Retina (tissue), 1 donor: ENCODE results near the gene BMP7.
"Not testable (repeated sequence)": the region's sequence is repeated elsewhere in the genome, so short reads cannot be mapped to it uniquely, and the experiment has no call there.

ENCODE experiments used
- DNase-seq: peaks from one replicate; pipeline ENCODE4 v3.0.0-alpha.2; 2016

Gene BMP7

GRCh38 chr20:57163041-57163440 lies 103.4 kb downstream of the BMP7 start:
- DNase-seq = no peak

DNA sequence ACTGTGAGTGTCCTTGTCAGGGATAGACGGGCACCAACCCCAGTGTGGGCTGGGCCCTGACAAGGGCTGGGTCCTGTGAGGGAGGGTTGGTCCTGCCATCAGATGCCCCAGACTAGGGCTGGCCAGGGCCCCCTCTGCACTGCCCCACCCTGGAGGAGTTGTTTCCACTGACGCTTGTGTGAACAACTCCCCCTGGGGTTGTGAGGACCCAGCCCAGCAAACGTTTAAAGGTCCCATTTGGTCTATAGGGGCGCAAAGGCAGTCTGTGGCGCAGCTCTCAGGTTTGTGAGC lies 104.1 kb downstream of the BMP7 start:
- DNase-seq = no peak

DNA sequence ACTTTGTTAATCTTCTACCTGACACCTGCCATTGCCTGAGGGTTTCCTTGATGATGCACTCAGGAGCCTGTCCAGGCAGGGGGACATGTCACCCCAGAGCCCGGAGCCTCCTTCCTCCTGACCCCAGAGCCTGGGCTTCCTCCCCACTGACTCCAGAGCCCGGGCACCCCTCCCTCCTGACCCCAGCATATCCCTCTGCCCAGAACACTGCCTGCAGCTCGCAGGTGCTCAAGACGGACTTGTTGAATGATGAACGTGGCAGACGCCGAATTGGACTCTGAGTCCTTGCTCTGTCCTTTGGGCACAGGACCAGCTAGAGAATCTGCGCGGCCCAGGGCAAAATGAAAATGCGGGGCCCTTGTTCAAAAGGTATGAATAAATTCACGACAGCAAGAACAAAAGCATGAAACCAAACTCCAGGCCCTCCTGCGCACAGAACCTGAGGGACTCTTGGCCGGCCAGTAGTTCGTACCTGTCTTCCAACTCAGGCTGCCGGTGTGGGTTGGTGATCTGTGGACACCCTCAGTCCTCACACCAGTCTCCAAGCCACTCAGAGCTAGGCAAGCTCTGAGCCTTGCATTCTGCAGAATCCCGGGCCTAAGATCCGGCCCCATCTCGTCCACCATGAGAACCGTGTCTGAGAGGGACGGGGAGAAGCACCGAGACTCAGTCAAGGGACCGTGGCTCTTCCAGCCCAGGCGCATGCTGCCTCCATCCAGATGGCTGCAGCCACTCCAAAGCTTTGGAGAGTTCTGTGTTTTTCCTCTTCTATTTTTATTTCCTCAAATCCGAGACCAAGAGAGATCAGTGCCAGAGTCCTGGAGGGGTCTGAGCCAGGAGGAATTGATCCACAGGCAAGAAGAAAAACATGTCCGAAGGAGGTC lies 104.7 kb downstream of the BMP7 start:
- DNase-seq = no peak

DNA sequence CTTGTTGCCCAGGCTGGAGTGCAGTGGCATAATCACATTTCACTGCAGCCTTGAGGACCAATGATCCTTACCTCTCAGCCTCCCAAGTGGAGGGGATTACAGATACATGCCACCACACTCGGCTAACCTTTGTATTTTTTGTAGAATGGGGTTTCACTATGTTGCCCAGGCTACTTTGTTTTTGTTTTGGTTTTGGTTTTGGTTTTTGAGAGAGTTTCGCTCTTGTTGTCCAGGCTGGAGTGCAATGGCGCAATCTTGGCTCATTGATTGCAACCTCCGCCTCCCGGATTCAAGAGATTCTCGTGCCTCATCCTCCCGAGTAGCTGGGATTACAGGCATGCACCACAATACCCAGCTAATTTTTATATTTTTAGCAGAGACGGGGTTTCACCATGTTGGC lies 105.5 kb downstream of the BMP7 start:
- DNase-seq = no peak

DNA sequence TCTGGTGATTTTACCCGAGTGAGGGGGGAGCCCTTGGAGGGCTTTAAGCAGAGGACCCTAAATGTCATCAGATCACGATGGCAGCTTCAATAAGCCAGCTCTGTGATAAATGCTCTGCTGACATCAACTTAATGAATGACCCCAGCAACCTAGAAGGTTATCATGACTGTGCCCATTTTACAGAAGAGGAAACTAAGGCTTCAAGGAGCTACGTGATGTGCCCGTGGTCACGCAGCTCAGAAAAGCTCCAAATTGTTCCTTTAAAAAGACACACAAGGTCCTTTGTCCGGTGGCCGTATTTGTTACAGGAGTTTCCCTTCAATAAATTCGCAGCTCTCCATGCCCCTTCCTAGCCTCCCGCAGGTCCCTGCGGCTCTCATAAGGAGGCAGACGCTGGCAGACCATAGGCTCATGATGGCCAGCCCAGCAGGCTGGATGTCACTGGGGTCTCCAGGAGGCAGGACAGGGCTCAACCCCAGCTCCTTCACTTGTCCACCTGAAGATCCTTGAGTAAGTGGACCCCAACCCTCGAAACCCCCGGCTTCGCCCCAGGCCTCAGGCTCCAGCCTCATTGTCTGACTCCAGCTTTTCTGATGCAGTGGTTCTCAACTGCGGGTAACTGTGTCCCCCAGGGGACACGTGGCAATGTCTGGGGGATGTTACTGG lies 106.4 kb downstream of the BMP7 start:
- no peak for DNase-seq

GRCh38 chr20:57159193-57159851 lies 107.1 kb downstream of the BMP7 start:
- no peak for DNase-seq

DNA sequence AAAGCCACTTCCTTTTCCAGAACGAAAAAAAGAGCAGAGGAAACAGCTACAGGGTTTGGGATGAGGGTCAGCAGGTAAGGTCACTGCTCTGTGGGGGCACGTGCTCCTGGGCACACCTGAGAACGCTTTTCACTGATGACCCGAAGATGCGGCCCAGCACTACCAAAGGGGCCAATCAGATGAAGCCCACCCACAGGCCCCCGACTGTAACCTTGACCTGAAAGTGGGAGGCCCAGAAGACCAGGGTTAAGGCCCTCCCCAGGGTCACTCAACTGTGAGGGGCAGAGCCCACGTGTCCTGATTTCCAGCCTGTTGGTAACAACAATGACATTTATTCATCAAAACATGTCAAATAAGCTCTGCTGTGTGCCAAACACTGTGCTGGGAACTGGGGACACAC lies 108.0 kb downstream of the BMP7 start:
- no peak for DNase-seq

- DNase-seq = not testable (repeated sequence)
Measured at GRCh38 chr20:57157787-57158186, 108.7 kb downstream of the BMP7 start.

- DNase-seq = no peak
Measured at GRCh38 chr20:57157106-57157691, 109.2 kb downstream of the BMP7 start.

DNA sequence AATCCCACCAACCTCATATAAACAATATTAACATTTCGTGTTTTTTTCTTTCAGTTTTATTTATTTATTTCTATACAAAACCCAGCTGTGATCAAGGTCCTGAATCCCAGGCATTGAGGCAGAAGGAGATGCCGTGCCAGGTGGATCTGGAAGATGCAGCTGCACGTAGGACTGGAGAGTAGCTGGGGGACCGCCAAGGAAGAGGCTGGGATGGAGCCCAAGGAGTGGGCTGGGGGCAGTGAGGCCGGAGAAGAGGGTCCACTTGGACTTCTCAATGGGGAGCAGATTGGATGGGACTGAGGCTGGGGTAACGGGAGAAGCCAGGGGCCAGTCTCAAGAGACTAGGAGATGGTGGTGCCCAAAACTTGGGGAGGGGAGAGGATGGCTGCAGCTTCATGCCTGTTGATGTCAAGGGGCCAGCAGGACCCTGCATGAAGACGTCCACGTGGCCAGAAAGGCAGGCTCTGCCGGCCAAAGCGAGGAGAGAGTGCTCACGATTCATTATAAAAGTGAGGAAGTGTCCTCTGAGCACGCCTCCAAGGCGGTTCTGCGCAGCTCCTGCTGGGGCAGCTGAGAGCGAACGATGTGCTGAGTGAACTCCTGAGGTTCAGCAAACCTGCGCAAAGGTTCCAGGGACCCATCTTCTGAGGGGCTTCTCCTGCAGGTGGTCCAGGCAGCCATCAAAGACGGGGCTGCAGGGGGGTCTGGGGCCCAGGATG lies 110.3 kb downstream of the BMP7 start:
- DNase-seq = no peak

GRCh38 chr20:57155415-57155814 lies 111.0 kb downstream of the BMP7 start:
- no peak for DNase-seq

- DNase-seq = no peak
Measured at GRCh38 chr20:57153238-57153905, 113.1 kb downstream of the BMP7 start.

DNA sequence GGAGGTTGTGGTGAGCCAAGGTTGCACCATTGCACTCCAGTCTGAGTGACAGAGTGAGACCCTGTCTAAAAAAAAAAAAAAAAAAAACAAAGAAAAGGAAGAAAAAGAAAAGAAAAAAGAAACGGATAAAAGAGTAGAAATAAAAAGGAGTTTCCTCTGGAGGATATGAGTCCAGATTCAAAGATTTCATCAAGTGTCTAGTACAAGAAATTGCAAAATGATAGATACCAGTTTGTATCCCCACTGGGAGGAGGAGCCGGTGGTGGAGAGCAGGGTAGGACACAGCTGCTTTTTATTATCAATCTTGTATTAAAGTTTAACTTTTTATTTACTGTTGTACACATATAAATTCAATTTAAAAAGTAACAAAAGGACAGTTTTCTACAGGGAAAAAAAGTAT lies 113.9 kb downstream of the BMP7 start:
- no peak for DNase-seq

- DNase-seq = no peak
Measured at GRCh38 chr20:57150559-57150958, 115.9 kb downstream of the BMP7 start.

GRCh38 chr20:57148263-57148662 lies 118.2 kb downstream of the BMP7 start:
- no peak for DNase-seq

DNA sequence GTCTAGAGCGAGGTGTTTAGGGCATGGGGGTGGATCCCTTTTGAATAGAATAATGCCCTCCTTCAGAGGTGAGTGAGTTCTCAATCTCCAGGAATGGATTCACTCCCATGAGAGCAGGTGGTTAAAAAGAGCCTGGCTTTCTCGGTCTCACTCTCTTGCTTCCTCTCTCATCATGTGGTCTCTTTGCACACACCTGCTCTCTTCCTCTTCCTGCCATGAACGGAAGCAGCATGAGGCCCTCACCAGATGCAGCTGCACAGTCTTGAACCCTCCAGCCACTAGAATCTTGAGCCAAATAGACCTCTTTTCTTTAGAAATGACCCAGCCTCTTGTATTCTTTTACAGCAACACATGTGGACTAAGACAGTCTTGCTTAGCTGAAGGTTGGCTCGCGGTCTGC lies 119.3 kb downstream of the BMP7 start:
- no peak for DNase-seq

DNA sequence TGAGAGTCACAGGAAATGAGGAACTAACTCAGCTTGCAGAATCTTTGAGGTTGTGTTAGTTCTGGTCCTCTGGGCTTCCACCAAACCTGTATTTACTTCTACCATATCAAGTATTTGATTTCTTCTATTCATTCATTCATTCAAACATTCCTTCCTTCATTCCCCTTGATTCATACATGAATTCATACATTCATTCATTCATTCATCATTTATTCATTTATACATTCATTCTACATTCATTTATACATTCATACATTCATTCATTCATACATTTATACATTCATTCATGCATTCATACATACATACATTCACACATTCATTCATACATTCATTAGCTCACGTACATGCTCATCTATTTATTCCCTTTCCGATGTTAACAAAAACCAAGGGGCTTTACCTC lies 120.3 kb downstream of the BMP7 start:
- no peak for DNase-seq

GRCh38 chr20:57145089-57145631 lies 121.3 kb downstream of the BMP7 start:
- DNase-seq = no peak

GRCh38 chr20:57143173-57143572 lies 123.3 kb downstream of the BMP7 start:
- DNase-seq = no peak

- DNase-seq = no peak
Measured at GRCh38 chr20:57142667-57143066, 123.8 kb downstream of the BMP7 start.

GRCh38 chr20:57141492-57141891 lies 124.9 kb downstream of the BMP7 start:
- DNase-seq = no peak

GRCh38 chr20:57140416-57140965 lies 126.0 kb downstream of the BMP7 start:
- no peak for DNase-seq
